ENCODE measurements around the gene CDSN. TPM values are rescaled to one million over a fixed set of nuclear protein-coding genes. Genes with fewer than 3 reads are reported as not detected.

The CDSN gene
- total and polyA plus RNA-seq, 2 of the 4 experiments (the other 2 are of a cell fraction), result not detected

DNA sequence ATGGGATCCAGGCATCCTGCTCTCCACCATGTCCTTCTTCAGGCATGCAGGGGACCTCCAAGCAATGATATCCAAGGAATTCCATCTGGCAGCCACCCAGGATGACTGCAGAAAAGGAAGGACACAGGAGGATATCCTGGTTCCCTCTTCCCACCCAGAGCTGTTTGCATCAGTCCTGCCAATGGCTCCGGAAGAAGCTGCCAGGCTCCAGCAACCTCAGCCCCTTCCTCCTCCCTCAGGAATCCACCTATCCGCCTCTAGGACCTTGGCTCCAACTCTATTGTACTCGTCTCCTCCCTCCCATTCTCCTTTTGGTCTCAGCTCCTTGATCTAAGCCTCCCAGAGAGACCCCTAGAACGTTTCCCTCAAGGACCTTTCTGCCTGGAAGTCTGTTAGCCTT, 19.4 kb upstream of the CDSN start:
- no peaks in the 10 kb centered on the region for H3K27me3 ChIP-seq (ENCODE audit: control insufficient read depth, insufficient read depth, low read length)
- intact Hi-C loops (cut with micrococcal nuclease), result loop anchor here (5.0 kb wide), 1 partner anchor 133 kb away; the partner anchor contains the start of gene HLA-C
- H2BK20ac ChIP-seq (ENCODE audit: low read depth, low read length), result peak overlapping the region; percentile 20; the same call in 1 of the 2 replicates
- in situ Hi-C loops (cut with MboI; ENCODE audit: low sequenced_read_pairs), result loop anchor here (5.0 kb wide), 2 partner anchors 53 to 228 kb away; no protein-coding TSS in a partner anchor
- H2BK5ac ChIP-seq (ENCODE audit: low read depth, low read length, poor library complexity, severe bottlenecking), result no peak overlapping the region
- WGBS, 2 experiments (ENCODE audit: extremely low coverage in 2 of 2, insufficient read length in 1 of 2), result no CpG with 5 or more reads among the region's 4 CpGs
- no peak overlapping the region for H3K27ac ChIP-seq (ENCODE audit: insufficient read depth, low read length)
- peak; percentile 25 for ATAC-seq (ENCODE audit: low read depth)
- peaks cover 13% of the 10 kb centered on the region for H3K4me1 ChIP-seq (ENCODE audit: control insufficient read depth, insufficient read depth, low read length)
- H4K20me1 ChIP-seq (ENCODE audit: insufficient read depth, low read length), result no peaks in the 10 kb centered on the region; the same call in 1 of the 2 replicates
- no peaks in the 10 kb centered on the region for H3K9me3 ChIP-seq (ENCODE audit: control insufficient read depth, insufficient read depth, low read length)
- TF ChIP-seq, protein P1, sequence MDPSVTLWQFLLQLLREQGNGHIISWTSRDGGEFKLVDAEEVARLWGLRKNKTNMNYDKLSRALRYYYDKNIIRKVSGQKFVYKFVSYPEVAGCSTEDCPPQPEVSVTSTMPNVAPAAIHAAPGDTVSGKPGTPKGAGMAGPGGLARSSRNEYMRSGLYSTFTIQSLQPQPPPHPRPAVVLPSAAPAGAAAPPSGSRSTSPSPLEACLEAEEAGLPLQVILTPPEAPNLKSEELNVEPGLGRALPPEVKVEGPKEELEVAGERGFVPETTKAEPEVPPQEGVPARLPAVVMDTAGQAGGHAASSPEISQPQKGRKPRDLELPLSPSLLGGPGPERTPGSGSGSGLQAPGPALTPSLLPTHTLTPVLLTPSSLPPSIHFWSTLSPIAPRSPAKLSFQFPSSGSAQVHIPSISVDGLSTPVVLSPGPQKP (IDR thresholded peaks at IDR 0.05; ENCODE audit: borderline replicate concordance, low read depth, low read length), result no peak
- TF ChIP-seq MAFK (IDR thresholded peaks at IDR 0.05; ENCODE audit: low read depth, low read length) (no peak), FOS (IDR thresholded peaks at IDR 0.05; ENCODE audit: low read depth, low read length) (no peak), RAD21 (IDR thresholded peaks at IDR 0.05; ENCODE audit: low read length) (no peak), MAZ (IDR thresholded peaks at IDR 0.05; ENCODE audit: borderline replicate concordance, low read depth, low read length) (no peak), CEBPB (IDR thresholded peaks at IDR 0.05; ENCODE audit: low read depth, low read length) (no peak), CHD1 (IDR thresholded peaks at IDR 0.05; ENCODE audit: low read depth, low read length) (no peak)
- TF ChIP-seq, protein P2, sequence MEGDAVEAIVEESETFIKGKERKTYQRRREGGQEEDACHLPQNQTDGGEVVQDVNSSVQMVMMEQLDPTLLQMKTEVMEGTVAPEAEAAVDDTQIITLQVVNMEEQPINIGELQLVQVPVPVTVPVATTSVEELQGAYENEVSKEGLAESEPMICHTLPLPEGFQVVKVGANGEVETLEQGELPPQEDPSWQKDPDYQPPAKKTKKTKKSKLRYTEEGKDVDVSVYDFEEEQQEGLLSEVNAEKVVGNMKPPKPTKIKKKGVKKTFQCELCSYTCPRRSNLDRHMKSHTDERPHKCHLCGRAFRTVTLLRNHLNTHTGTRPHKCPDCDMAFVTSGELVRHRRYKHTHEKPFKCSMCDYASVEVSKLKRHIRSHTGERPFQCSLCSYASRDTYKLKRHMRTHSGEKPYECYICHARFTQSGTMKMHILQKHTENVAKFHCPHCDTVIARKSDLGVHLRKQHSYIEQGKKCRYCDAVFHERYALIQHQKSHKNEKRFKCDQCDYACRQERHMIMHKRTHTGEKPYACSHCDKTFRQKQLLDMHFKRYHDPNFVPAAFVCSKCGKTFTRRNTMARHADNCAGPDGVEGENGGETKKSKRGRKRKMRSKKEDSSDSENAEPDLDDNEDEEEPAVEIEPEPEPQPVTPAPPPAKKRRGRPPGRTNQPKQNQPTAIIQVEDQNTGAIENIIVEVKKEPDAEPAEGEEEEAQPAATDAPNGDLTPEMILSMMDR (conservative IDR thresholded peaks at IDR 0.05; ENCODE audit: low read depth, low read length), result no peak
- TF ChIP-seq, protein P3, sequence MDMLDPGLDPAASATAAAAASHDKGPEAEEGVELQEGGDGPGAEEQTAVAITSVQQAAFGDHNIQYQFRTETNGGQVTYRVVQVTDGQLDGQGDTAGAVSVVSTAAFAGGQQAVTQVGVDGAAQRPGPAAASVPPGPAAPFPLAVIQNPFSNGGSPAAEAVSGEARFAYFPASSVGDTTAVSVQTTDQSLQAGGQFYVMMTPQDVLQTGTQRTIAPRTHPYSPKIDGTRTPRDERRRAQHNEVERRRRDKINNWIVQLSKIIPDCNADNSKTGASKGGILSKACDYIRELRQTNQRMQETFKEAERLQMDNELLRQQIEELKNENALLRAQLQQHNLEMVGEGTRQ (IDR thresholded peaks at IDR 0.05; ENCODE audit: low read depth, low read length), result no peak
- no peak overlapping the region for H3K4me2 ChIP-seq (ENCODE audit: low read depth, low read length)
- dilution Hi-C loops (cut with HindIII; ENCODE audit: low sequenced_read_pairs, unreplicated experiment), result no loop called here
- H3K4ac ChIP-seq (ENCODE audit: low read depth, low read length), result peak overlapping the region; percentile 78; the same call in 1 of the 2 replicates
- H4K5ac ChIP-seq (ENCODE audit: low read depth, low read length), result 0 out of 2 replicates have a peak overlapping the region, but pooled peaks have one; percentile 34
- H3K56ac ChIP-seq (ENCODE audit: extremely low read depth, insufficient read depth, low read length), result no peak overlapping the region
- CTCF ChIA-PET, result no interaction called here
- peak overlapping the region; percentile 86 for H2AFZ ChIP-seq (replicated peaks; ENCODE audit: low read length, poor library complexity)
- peak overlapping the region; percentile 67; the same call in 1 of the 2 replicates for H2AK5ac ChIP-seq (ENCODE audit: low read depth, low read length)
- POLR2A ChIA-PET (ENCODE audit: unreplicated experiment), result no interaction called here
- peaks cover 15% of the 10 kb centered on the region for H3K9me1 ChIP-seq (ENCODE audit: insufficient read depth, low read length)
- no peak overlapping the region for H3K14ac ChIP-seq (replicated peaks; ENCODE audit: low read depth, low read length)
- BruUV-seq (replicated peaks), result no TSS peak
- peak overlapping the region; percentile 65; the same call in 1 of the 2 replicates for H2BK120ac ChIP-seq (ENCODE audit: low read depth, low read length)
- peak overlapping the region; percentile 65; the same call in 1 of the 3 replicates for H2BK15ac ChIP-seq (ENCODE audit: low read depth, low read length)
- no peak overlapping the region for H3K18ac ChIP-seq (ENCODE audit: low read depth, low read length)
- H2AK9ac ChIP-seq (replicated peaks; ENCODE audit: low read depth, low read length, poor library complexity), result no peak overlapping the region
- no peak overlapping the region for H3K9ac ChIP-seq (ENCODE audit: low read depth, low read length)
- no peak overlapping the region for H3K23ac ChIP-seq (ENCODE audit: low read depth, low read length)
- H3K4me3 ChIP-seq (ENCODE audit: insufficient read depth, low read depth, low read length), result no peak overlapping the region
- peak overlapping the region; percentile 51 to 77; a peak in 3 of 4 replicates for H4K8ac ChIP-seq (ENCODE audit: low read depth in 2 of 2, low read length in 2 of 2)
- H3K79me1 ChIP-seq (ENCODE audit: low read depth in 1 of 2, low read length in 2 of 2), result no peaks in the 10 kb centered on the region
- peak; percentile 46 for DNase-seq
- peak overlapping the region; percentile 49 for H4K91ac ChIP-seq (ENCODE audit: insufficient read depth, low read depth, low read length)
- peaks cover 8% of the 10 kb centered on the region for H3K36me3 ChIP-seq (ENCODE audit: control insufficient read depth, insufficient read depth, low read length)
